Nephron progenitor cell (in vitro differentiated cells): ENCODE results near the gene TMEM62.
"Not testable (repeated sequence)": the region's sequence is repeated elsewhere in the genome, so short reads cannot be mapped to it uniquely, and the experiment has no call there.

Source experiments
- DNase-seq: peaks from one replicate; pipeline ENCODE4 v3.0.0; 2021
- H3K27ac Mint-ChIP-seq: 2 replicates; pipeline ENCODE4 v1.8.0; 2021; ENCODE audit warnings: mild to moderate bottlenecking, moderate library complexity, mixed read lengths
- H3K27me3 Mint-ChIP-seq: 2 replicates; pipeline ENCODE4 v1.8.0; 2021; ENCODE audit warnings: mild to moderate bottlenecking, low read depth, mixed read lengths; ENCODE audit not compliant: poor library complexity
- H3K36me3 Mint-ChIP-seq: 2 replicates; pipeline ENCODE4 v1.8.0; 2021; ENCODE audit warnings: low read depth, mixed read lengths
- H3K4me1 Mint-ChIP-seq: 2 replicates; pipeline ENCODE4 v1.8.0; 2021; ENCODE audit warnings: mixed read lengths
- H3K4me3 Mint-ChIP-seq: 2 replicates; pipeline ENCODE4 v1.8.0; 2021; ENCODE audit warnings: mild to moderate bottlenecking, moderate library complexity, mixed read lengths
- H3K9me3 Mint-ChIP-seq: 2 replicates; pipeline ENCODE4 v1.8.0; 2021; ENCODE audit warnings: mild to moderate bottlenecking, moderate library complexity, mixed read lengths
- TF ChIP-seq, protein P1 (sequence below): fragments of 200-600 bp; sonication (generic); IDR thresholded peaks from 2 replicates; pipeline ENCODE4 v1.5.0; 2021; ENCODE audit warnings: antibody characterized with exemption

TMEM62 gene

DNA sequence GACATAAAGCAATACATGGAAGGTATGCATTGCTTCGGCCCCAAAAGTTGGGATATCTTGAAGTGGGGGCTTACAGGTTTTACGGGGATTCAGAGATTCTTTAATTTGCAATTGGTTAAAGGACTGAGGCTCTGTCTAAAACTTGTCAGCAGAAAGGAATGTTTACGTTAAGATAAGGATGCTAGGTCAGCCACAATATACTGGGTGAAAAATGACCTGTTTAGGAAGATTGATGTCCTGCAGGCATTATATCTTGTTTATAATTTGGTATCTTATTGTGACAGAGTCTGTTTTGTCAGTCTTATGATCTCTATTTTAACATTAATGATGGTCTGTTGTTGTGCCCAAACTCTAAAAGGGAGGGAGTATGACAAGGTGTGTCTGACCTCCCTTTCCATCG lies 36.5 kb downstream of the TMEM62 start:
- Mint-ChIP-seq H3K27ac (no peak overlapping the region), H3K27me3 (no peaks in the 10 kb centered on the region), H3K9me3 (peaks cover 38% of the 10 kb centered on the region), H3K36me3 (peaks cover 66% of the 10 kb centered on the region), H3K4me3 (no peak overlapping the region), H3K4me1 (no peaks in the 10 kb centered on the region)
- no peak for DNase-seq
- TF ChIP-seq, protein P1, sequence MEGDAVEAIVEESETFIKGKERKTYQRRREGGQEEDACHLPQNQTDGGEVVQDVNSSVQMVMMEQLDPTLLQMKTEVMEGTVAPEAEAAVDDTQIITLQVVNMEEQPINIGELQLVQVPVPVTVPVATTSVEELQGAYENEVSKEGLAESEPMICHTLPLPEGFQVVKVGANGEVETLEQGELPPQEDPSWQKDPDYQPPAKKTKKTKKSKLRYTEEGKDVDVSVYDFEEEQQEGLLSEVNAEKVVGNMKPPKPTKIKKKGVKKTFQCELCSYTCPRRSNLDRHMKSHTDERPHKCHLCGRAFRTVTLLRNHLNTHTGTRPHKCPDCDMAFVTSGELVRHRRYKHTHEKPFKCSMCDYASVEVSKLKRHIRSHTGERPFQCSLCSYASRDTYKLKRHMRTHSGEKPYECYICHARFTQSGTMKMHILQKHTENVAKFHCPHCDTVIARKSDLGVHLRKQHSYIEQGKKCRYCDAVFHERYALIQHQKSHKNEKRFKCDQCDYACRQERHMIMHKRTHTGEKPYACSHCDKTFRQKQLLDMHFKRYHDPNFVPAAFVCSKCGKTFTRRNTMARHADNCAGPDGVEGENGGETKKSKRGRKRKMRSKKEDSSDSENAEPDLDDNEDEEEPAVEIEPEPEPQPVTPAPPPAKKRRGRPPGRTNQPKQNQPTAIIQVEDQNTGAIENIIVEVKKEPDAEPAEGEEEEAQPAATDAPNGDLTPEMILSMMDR: no peak

DNA sequence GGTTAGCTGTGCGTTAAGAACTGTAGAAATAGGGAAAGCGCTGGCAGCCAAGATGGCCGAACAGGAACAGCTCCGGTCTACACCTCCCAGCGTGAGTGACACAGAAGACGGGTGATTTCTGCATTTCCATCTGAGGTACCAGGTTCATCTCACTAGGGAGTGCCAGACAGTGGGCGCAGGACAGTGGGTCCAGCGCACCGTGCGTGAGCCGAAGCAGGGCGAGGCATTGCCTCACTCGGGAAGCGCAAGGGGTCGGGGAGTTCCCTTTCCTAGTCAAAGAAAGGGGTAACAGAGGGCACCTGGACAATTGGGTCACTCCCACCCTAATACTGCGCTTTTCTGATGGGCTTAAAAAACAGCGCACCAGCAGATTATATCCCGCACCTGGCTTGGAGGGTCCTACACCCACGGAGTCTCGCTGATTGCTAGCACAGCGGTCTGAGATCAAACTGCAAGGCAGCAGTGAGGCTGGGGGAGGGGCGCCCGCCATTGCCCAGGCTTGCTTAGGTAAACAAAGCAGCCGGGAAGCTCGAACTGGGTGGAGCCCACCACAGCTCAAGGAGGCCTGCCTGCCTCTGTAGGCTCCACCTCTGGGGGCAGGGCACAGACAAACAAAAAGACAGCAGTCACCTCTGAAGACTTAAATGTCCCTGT lies 42.4 kb downstream of the TMEM62 start:
- H3K27ac Mint-ChIP-seq, H3K27me3 Mint-ChIP-seq, H3K4me3 Mint-ChIP-seq, H3K4me1 Mint-ChIP-seq, DNase-seq: not testable (repeated sequence)
- peaks cover 42% of the 10 kb centered on the region for H3K36me3 Mint-ChIP-seq
- H3K9me3 Mint-ChIP-seq: peaks cover 33% of the 10 kb centered on the region

DNA sequence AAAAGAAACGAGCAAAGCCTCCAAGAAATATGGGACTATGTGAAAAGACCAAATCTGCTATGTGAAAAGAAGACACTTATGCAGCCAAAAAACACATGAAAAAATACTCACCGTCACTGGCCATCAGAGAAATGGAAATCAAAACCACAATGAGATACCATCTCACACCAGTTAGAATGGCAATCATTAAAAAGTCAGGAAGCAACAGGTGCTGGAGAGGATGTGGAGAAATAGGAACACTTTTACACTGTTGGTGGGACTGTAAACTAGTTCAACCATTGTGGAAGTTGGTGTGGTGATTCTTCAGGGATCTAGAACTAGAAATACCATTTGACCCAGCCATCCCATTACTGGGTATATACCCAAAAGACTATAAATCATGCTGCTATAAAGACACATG lies 43.8 kb downstream of the TMEM62 start:
- H3K27ac Mint-ChIP-seq, H3K4me1 Mint-ChIP-seq, H3K27me3 Mint-ChIP-seq, H3K4me3 Mint-ChIP-seq, DNase-seq: not testable (repeated sequence)
- Mint-ChIP-seq H3K36me3 (peaks cover 35% of the 10 kb centered on the region), H3K9me3 (peaks cover 29% of the 10 kb centered on the region)

DNA sequence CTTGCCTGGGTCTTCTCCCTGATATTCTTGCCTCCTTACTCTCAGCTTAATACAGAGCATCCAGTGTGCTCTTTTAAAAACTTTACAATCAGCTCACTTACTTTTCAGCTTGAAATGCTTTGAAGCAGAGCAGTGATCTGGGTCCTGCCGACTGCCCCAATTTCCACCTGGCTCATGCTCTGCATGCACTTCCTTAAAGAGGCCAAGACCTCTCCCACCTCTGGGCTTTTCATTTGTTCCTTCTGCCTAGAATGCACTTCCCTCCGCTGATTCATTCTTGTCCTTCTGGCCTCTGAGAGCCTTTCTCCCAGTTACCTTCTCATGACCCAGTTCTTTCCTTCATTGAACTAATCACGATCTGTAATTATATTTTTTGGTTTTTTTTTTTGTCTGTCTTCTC lies 49.9 kb downstream of the TMEM62 start:
- DNase-seq: no peak
- Mint-ChIP-seq H3K4me1 (peaks cover 11% of the 10 kb centered on the region), H3K36me3 (no peaks in the 10 kb centered on the region), H3K9me3 (no peaks in the 10 kb centered on the region), H3K27me3 (peaks cover 6% of the 10 kb centered on the region), H3K4me3 (no peak overlapping the region), H3K27ac (no peak overlapping the region)
- TF ChIP-seq, protein P1: no peak

DNA sequence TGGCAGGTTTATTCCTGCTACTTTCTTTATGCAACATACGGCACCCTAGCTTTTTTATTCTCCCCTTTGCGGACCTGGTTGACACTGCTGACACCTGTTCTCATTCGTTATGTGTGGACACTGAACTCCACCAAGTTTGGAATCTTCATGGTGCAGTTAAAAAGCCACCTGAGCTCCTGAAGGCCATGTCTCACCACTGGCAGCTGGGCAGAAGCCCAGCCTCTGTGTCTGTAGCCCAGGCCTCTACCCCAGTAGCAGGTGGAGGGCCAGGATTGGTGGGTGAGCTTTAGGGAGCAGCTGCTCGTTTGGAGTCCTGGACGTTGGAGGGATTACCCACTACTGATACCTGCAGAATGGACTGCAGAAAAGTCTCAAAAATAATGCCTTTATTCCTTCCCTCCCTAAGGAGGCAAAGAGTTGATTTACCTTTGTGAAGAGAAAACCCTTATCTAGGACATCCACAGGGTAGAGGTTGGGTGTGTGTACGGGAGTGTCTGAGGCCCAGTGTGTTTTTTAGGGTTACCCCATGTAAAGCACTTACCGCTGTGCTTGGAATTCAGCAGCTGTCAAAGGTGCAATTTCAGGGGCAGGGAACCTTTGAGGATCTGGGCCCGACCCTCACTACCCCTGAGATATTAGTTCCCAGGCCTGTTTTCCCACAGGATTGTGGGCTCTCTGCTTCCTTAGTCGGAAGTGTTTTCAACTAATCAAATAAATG lies 51.2 kb downstream of the TMEM62 start:
- no peaks in the 10 kb centered on the region for H3K9me3 Mint-ChIP-seq
- peaks cover 6% of the 10 kb centered on the region for H3K27me3 Mint-ChIP-seq
- H3K4me1 Mint-ChIP-seq: peaks cover 11% of the 10 kb centered on the region
- H3K36me3 Mint-ChIP-seq: peaks cover 3% of the 10 kb centered on the region
- peak overlapping the region; percentile 94 for H3K4me3 Mint-ChIP-seq
- DNase-seq: no peak
- no peak overlapping the region for H3K27ac Mint-ChIP-seq
- TF ChIP-seq, protein P1: no peak

DNA sequence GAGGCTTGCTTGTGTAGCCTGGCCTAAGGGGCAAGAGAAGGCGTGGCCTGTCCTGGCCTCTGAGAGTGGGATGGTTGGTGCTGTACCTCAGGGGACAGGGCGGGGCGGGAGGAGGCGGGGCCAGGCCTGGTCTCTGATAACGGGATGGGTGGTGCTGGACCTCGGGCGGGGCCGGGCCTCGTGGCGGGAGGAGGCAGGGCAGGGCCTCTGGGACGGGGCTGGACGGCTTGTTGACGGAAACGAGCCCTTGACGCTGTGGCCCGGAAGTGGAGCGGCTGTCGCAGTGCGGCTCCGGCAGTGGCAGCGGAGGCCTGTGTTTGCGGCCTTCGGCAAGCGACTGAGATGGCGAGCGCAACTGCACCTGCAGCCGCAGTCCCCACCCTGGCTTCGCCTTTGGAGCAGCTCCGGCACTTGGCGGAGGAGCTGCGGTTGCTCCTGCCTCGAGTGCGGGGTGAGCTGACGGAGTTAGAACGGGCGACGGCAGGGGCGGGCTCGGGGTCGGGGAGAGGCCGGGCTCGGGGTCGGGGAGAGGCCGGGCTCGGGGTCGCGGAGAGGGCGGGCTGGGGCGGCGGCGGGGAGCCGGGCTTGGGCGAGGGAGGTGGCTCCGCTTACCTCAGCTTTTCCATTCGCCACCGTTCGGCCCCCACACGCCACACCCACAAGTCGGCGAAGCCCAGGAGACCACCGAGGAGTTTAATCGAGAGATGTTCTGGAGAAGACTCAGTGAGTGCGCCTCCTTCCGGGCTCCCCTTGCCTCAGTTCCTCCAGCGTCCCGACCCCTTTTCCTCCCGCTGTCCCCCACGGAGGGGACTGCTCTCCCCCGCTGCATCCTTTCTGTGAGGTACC lies 52.0 kb downstream of the TMEM62 start, which contains the start of gene CCNDBP1:
Gene CCNDBP1 (plus strand): TSS at position 247 of the 846 bp plus-strand sequence. CDS start 96 bp downstream, at position 343.
- DNase-seq: peak; percentile 95
- Mint-ChIP-seq H3K9me3 (no peaks in the 10 kb centered on the region), H3K27me3 (peaks cover 1% of the 10 kb centered on the region), H3K4me1 (peaks cover 11% of the 10 kb centered on the region), H3K36me3 (peaks cover 8% of the 10 kb centered on the region), H3K27ac (peak within 1 kb of the TSS; percentile 92), H3K4me3 (peak within 1 kb of the TSS; percentile 94)
- TF ChIP-seq, protein P1: peak; percentile 48
